Chondrocyte (in vitro differentiated cells): ENCODE measurements around the gene PIK3R6. TPM values are rescaled to one million over a fixed set of nuclear protein-coding genes. Genes with fewer than 3 reads are reported as not detected.

Experiments
- DNase-seq: peaks from one replicate; pipeline ENCODE4 v3.0.0; 2021; ENCODE audit warnings: mixed read lengths, low spot score
- H3K27ac Mint-ChIP-seq: one replicate; pipeline ENCODE4 v1.8.0; 2021; ENCODE audit warnings: mild to moderate bottlenecking, moderate library complexity, mixed read lengths; ENCODE audit not compliant: unreplicated experiment
- H3K27me3 Mint-ChIP-seq: 2 replicates; pipeline ENCODE4 v1.8.0; 2021; ENCODE audit warnings: low read depth, mixed read lengths
- H3K36me3 Mint-ChIP-seq: 2 replicates; pipeline ENCODE4 v1.8.0; 2021; ENCODE audit warnings: low read depth, mixed read lengths
- H3K4me1 Mint-ChIP-seq: 2 replicates; pipeline ENCODE4 v1.8.0; 2021; ENCODE audit warnings: low read depth, mild to moderate bottlenecking, mixed read lengths
- H3K4me3 Mint-ChIP-seq: one replicate; pipeline ENCODE4 v1.8.0; 2021; ENCODE audit warnings: mild to moderate bottlenecking, moderate library complexity, mixed read lengths; ENCODE audit not compliant: unreplicated experiment
- H3K9me3 Mint-ChIP-seq: 2 replicates; pipeline ENCODE4 v1.8.0; 2021; ENCODE audit warnings: low read depth, mixed read lengths
- total RNA-seq: library from RNA; stranded (reverse); gene quantifications from 3 replicates; pipeline ENCODE4 v1.2.1, GENCODE V29; 2021
- TF ChIP-seq, protein P1 (sequence below): fragments of 200-600 bp; sonication (generic); IDR thresholded peaks from 2 replicates; pipeline ENCODE4 v1.5.0; 2021; ENCODE audit warnings: antibody characterized with exemption, mild to moderate bottlenecking, moderate library complexity

The PIK3R6 gene
- total RNA-seq, 1 donor from 2014 or later, result not detected

DNA sequence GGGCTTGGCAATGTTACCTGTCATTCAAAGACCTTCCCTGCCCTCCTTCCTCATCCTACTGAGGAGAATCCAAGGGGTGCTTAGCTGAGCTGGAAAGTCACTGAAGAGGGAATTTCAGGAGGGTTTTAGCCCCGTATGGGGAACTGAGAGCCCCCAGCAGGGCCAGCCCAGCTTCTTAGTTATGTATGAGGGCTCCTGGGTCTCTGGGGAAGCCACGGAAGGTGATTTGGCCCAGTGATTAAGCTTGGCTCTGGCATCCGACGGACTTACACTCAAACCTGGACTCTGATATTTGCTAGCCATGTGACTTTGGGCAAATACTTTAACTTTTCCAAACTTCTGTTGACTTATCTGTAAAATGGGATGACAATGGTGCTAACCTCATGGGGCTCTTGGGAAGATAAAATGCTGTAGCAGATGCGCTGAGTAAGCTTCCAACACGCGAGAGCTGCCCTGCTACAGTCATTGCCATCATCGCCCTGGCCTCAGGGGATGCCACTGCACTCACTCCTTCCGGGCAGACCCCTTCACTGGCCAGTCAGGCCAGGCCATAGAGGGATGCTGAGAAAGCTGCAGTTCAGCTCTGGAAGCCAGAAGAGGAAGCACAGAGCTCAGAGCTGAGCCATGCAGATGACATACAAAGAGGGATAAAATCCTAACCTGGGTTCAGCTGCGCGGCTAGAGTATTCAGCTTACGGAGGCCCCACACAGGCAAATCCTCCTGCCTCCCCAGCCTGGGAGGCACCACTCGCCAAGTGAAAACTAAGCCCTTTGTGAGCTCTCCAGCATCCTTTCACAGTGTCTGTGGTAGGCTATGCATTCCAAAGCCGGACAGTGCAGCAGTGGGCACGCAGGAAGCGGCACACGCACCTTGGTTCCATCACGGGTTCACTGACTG, 44.9 kb upstream of the PIK3R6 start:
- TF ChIP-seq, protein P1, sequence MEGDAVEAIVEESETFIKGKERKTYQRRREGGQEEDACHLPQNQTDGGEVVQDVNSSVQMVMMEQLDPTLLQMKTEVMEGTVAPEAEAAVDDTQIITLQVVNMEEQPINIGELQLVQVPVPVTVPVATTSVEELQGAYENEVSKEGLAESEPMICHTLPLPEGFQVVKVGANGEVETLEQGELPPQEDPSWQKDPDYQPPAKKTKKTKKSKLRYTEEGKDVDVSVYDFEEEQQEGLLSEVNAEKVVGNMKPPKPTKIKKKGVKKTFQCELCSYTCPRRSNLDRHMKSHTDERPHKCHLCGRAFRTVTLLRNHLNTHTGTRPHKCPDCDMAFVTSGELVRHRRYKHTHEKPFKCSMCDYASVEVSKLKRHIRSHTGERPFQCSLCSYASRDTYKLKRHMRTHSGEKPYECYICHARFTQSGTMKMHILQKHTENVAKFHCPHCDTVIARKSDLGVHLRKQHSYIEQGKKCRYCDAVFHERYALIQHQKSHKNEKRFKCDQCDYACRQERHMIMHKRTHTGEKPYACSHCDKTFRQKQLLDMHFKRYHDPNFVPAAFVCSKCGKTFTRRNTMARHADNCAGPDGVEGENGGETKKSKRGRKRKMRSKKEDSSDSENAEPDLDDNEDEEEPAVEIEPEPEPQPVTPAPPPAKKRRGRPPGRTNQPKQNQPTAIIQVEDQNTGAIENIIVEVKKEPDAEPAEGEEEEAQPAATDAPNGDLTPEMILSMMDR, result no peak
- no peak for DNase-seq
- Mint-ChIP-seq H3K9me3 (peaks cover 5% of the 10 kb centered on the region), H3K27me3 (peaks cover 25% of the 10 kb centered on the region), H3K4me3 (no peak overlapping the region), H3K36me3 (peaks cover 2% of the 10 kb centered on the region), H3K4me1 (peaks cover 10% of the 10 kb centered on the region), H3K27ac (no peak overlapping the region)

DNA sequence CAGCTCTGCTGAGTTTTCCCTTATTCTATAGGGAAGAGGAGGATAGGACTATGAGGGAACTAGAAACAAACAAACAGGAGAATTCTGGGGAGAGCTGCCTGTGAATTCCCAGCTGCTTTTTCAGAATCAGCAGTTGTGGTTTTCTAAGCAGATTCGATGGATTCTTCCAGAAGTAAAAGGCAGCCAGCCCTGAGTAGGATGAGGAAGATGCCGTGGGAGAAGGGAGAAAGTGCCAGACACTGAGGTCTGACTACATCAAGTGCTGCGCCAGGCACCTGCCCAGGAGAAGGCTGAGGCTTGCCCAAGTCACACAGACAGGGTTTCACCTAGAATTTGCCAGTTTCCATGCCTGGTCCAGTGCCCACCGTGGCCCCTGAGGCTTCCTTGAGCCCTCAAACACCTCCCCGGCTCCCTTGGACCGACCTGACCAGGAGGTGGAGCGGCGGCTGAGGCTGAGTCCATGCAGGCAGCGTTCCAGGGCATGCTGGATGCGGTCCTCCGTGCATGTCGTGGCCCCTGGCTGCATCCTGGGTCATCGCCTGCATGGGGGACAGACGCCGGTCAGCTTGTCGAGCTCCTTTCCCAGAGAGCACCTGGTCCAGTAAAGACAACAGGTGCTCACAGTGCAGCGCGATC, 43.6 kb upstream of the PIK3R6 start:
- no peak overlapping the region for H3K4me3 Mint-ChIP-seq
- TF ChIP-seq, protein P1, result no peak
- no peaks in the 10 kb centered on the region for H3K9me3 Mint-ChIP-seq
- H3K27me3 Mint-ChIP-seq, result peaks cover 25% of the 10 kb centered on the region
- peaks cover 8% of the 10 kb centered on the region for H3K4me1 Mint-ChIP-seq
- no peak overlapping the region for H3K27ac Mint-ChIP-seq
- DNase-seq, result no peak
- H3K36me3 Mint-ChIP-seq, result no peaks in the 10 kb centered on the region

DNA sequence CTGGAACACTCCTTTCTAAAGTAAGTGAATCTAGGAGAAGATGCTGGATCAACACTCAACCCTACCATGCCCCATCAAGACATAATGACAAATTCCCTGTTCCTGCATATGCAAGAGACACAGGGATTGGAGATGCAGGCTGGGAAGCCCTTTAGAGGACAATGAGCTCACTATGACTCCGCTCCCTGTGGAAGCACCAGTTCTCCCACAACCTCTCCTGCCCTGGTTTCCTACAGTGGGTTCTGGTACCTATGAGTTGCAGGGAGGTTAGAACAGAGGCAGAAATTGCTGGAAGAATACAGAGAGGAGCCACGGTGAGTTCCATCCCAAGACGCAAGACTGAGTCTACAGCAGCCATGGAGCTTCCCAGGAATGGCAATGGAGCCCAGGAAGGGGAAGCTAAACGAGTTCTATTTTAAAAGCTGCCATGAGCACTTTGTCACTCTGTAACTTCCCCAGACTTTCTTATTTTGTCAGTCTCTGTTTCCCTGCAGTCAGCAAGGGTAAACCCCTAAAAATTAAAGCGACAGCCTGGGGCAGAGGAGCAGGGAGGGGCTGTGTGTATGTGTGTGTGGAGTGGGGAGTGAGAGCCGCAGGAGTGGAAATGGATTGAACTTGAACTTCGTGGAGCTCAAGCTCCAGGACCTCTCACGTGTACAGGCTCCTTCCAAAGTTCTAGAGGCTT, 42.3 kb upstream of the PIK3R6 start:
- no peak overlapping the region for H3K27ac Mint-ChIP-seq
- H3K36me3 Mint-ChIP-seq, result no peaks in the 10 kb centered on the region
- no peak overlapping the region for H3K4me3 Mint-ChIP-seq
- DNase-seq, result no peak
- no peaks in the 10 kb centered on the region for H3K9me3 Mint-ChIP-seq
- peaks cover 31% of the 10 kb centered on the region for H3K27me3 Mint-ChIP-seq
- TF ChIP-seq, protein P1, result no peak
- no peaks in the 10 kb centered on the region for H3K4me1 Mint-ChIP-seq

DNA sequence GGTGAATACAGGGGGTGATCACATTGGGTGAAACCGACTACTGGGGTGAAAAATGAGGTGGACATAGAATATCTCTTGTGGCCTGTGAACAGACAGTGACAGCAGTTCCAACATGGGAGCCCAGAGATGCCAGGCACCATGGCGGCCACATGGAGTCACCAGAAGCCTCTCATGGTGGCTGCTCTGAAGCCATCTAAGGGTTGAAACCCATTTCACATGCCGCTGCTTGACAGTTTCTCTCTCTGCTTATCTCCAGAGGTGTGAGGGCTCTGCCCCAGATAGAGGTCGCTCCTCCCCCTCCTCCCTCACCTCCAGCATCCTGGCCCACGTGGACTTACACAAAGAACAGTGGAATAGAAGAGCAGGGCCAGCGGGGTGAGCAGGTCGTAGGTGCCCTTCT, 37.9 kb upstream of the PIK3R6 start:
- Mint-ChIP-seq H3K27ac (no peak overlapping the region), H3K4me3 (no peak overlapping the region), H3K36me3 (no peaks in the 10 kb centered on the region), H3K4me1 (no peaks in the 10 kb centered on the region), H3K27me3 (peaks cover 32% of the 10 kb centered on the region), H3K9me3 (no peaks in the 10 kb centered on the region)
- DNase-seq, result no peak
- TF ChIP-seq, protein P1, result no peak

DNA sequence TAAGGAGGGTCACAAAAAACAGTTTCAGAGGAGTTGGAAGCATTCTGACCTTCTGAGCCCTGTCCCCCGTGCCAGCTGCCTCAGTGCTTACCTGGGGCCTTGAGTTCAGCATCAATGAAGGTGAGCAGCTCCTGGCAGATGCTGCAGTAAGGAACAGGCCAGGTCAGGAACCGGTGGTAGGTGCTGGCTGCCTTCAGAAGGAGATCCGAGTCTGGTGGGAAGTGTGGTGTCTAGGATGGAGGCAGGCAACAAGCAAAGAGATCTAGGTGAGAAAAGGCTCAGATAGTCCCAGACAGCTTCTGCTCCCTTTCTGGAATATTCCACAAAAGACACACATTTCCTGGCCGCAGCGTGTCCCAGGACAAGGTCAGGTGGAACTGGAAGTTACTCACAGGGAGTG, 37.2 kb upstream of the PIK3R6 start:
- Mint-ChIP-seq H3K36me3 (no peaks in the 10 kb centered on the region), H3K4me1 (no peaks in the 10 kb centered on the region), H3K9me3 (no peaks in the 10 kb centered on the region), H3K4me3 (no peak overlapping the region), H3K27me3 (peaks cover 34% of the 10 kb centered on the region), H3K27ac (no peak overlapping the region)
- no peak for DNase-seq
- TF ChIP-seq, protein P1, result no peak
